Measurements from ENCODE around the gene CCDC102A. TPM values are rescaled to one million over a fixed set of nuclear protein-coding genes. Genes with fewer than 3 reads are reported as not detected.
"Not testable (repeated sequence)": the region's sequence is repeated elsewhere in the genome, so short reads cannot be mapped to it uniquely, and the experiment has no call there.

Gene CCDC102A
- total RNA-seq, 1 donor from 2014 or later, result 27.2 TPM

DNA sequence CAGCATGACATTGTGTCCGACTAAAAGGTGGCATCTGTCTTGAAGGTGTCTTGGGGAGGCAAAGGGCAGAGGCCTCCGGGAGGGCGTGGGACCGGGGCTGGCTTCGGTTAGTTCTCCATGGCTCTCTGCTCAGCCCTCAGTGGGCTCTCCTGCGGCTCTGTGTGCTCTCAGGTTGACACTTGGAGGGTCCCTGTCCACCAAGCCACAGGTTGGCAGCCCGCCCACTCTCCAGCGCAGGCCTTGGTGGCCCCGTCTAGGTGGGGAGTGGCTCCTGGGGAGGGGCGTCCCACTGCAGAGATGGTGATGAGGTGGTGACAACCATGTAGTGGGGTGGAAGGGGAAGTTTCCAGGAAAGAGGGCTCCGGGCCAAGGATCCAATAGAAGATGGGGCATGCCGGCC is 37.7 kb upstream of the CCDC102A start:
- no peak for TF ChIP-seq CTCF (IDR thresholded peaks at IDR 0.05)
- Mint-ChIP-seq H3K27me3 (ENCODE audit: low read depth) (no peaks in the 10 kb centered on the region), H3K4me1 (ENCODE audit: low read depth) (peaks cover 12% of the 10 kb centered on the region), H3K36me3 (ENCODE audit: low read depth) (no peaks in the 10 kb centered on the region), H3K9me3 (ENCODE audit: low read depth) (no peaks in the 10 kb centered on the region), H3K27ac (ENCODE audit: unreplicated experiment) (no peak overlapping the region), H3K4me3 (ENCODE audit: unreplicated experiment) (no peak overlapping the region)
- no peak for DNase-seq (ENCODE audit: low spot score)

- no peak overlapping the region for H3K27ac Mint-ChIP-seq (ENCODE audit: unreplicated experiment)
- H3K36me3 Mint-ChIP-seq (ENCODE audit: low read depth), result no peaks in the 10 kb centered on the region
- TF ChIP-seq CTCF (IDR thresholded peaks at IDR 0.05), result no peak
- H3K4me3 Mint-ChIP-seq (ENCODE audit: unreplicated experiment), result no peak overlapping the region
- peaks cover 4% of the 10 kb centered on the region for H3K4me1 Mint-ChIP-seq (ENCODE audit: low read depth)
- H3K27me3 Mint-ChIP-seq (ENCODE audit: low read depth), result no peaks in the 10 kb centered on the region
- H3K9me3 Mint-ChIP-seq (ENCODE audit: low read depth), result no peaks in the 10 kb centered on the region
- no peak for DNase-seq (ENCODE audit: low spot score)
These were observed 36.8 kb upstream of the CCDC102A start for GRCh38 chr16:57572978-57573728.

DNA sequence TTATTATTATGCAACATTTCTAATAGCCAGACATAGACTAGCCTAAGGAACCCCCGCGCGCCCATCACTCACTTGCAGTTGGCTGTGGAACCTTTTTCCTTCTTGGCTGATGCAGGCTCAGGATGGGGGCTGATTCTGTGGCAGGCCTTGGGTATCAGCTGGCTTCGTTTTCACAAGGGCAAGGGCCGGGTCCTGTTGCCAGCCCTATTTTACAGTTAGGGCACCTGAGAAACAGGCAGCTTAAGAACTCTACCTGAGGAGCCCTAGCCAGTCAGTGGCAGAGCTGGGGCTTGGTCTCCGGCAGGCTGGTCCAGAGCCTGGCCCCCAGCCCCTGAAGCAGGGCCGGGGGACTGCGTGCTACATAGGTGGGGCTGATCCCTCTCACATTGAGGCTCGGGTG is 34.7 kb upstream of the CCDC102A start:
- no peak for DNase-seq (ENCODE audit: low spot score)

DNA sequence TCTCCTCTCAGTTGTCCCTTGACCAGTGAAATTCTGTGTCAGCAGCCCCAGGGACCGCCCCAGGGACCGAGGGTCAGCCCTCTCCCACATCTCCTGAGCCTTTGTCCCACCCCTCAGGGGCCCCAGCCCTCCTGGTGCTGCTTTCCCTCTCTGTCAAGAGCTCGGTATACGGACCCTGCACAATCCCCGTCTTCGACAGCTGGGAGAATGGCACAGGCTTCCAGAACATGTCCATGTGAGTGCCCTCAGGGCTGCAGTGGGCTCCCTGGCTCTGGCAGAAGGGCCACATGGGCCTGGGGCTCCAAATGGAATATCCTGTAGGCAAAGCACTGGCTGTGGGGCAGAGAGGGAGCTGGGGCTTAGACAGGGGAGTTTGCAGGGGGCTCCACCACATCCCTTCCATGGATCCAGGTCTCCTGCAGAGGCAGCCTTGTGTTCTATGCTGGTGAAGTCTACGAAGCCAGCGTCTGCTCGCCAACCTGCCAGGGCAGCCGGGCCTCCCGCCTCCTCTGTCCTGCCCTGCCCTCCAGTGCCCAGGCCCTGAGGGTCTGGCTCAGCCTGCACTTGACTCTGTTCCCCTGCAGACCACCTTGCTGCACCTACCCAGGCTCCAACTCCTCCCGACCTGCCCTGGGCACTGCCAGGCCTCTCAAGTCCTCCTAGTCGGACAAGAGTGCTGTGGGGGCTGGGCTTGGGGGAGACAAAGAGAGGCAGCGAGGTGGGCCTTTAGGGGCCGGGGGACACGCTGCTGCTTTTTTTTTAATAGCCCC is 34.1 kb upstream of the CCDC102A start:
- no peak overlapping the region for H3K4me3 Mint-ChIP-seq (ENCODE audit: unreplicated experiment)
- peaks cover 4% of the 10 kb centered on the region for H3K27me3 Mint-ChIP-seq (ENCODE audit: low read depth)
- no peak for DNase-seq (ENCODE audit: low spot score)
- H3K27ac Mint-ChIP-seq (ENCODE audit: unreplicated experiment), result no peak overlapping the region
- no peaks in the 10 kb centered on the region for H3K36me3 Mint-ChIP-seq (ENCODE audit: low read depth)
- no peaks in the 10 kb centered on the region for H3K9me3 Mint-ChIP-seq (ENCODE audit: low read depth)
- no peaks in the 10 kb centered on the region for H3K4me1 Mint-ChIP-seq (ENCODE audit: low read depth)
- TF ChIP-seq CTCF (IDR thresholded peaks at IDR 0.05), result no peak

More for the DNA sequence above, 34.7 kb upstream of the CCDC102A start:
- H3K27me3 Mint-ChIP-seq (ENCODE audit: low read depth), result peaks cover 4% of the 10 kb centered on the region
- H3K36me3 Mint-ChIP-seq (ENCODE audit: low read depth), result no peaks in the 10 kb centered on the region
- no peak for TF ChIP-seq CTCF (IDR thresholded peaks at IDR 0.05)
- no peak overlapping the region for H3K4me3 Mint-ChIP-seq (ENCODE audit: unreplicated experiment)
- no peak overlapping the region for H3K27ac Mint-ChIP-seq (ENCODE audit: unreplicated experiment)
- H3K4me1 Mint-ChIP-seq (ENCODE audit: low read depth), result no peaks in the 10 kb centered on the region
- H3K9me3 Mint-ChIP-seq (ENCODE audit: low read depth), result no peaks in the 10 kb centered on the region

DNA sequence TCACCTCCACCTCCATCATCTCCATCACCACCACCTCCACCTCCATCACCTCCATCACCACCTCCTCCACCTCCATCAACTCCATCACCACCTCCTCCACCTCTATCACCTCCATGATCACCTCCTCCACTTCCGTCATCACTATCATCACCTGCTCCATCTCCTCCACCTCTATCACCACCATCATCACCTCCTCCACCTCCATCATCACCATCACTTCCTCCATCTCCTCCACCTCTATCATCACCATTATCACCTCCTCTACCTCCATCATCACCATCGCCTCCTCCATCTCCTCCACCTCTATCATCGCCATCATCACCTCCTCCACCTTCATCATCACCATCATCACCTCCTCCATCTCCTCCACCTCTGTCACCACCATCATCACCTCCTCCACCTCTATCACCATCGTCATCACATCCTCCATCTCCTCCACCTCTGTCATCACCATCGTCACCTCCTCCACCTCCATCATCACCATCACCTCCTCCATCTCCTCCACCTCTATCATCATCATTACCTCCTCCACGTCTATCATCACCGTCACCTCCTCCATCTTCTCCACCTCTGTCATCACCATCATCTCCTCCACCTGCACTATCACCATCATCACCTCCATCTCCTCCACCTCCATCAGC is 33.1 kb upstream of the CCDC102A start:
- Mint-ChIP-seq H3K27me3 (ENCODE audit: low read depth) (peaks cover 4% of the 10 kb centered on the region), H3K4me1 (ENCODE audit: low read depth) (peaks cover 8% of the 10 kb centered on the region), H3K27ac (ENCODE audit: unreplicated experiment) (no peak overlapping the region), H3K4me3 (ENCODE audit: unreplicated experiment) (no peak overlapping the region), H3K9me3 (ENCODE audit: low read depth) (no peaks in the 10 kb centered on the region), H3K36me3 (ENCODE audit: low read depth) (no peaks in the 10 kb centered on the region)
- TF ChIP-seq CTCF (IDR thresholded peaks at IDR 0.05), result no peak
- no peak for DNase-seq (ENCODE audit: low spot score)

GRCh38 chr16:57568772-57569171 is 32.4 kb upstream of the CCDC102A start:
- H3K27me3 Mint-ChIP-seq (ENCODE audit: low read depth); H3K9me3 Mint-ChIP-seq (ENCODE audit: low read depth); H3K36me3 Mint-ChIP-seq (ENCODE audit: low read depth); H3K4me1 Mint-ChIP-seq (ENCODE audit: low read depth); DNase-seq (ENCODE audit: low spot score); H3K4me3 Mint-ChIP-seq (ENCODE audit: unreplicated experiment); H3K27ac Mint-ChIP-seq (ENCODE audit: unreplicated experiment): not testable (repeated sequence)
